K562 (cell line): Measurements from ENCODE around the gene SIGLEC7. TPM values are rescaled to one million over a fixed set of nuclear protein-coding genes. Genes with fewer than 3 reads are reported as not detected.

Experiments
- ATAC-seq: fragments of 200-7000 bp; cut with Tn5 transposase; 3 replicates; pipeline ENCODE4 v1.9.1; 2020; ENCODE audit warnings: moderate library complexity
- BruUV-seq: library from RNA; stranded (reverse); fragments of 400-500 nt; replicated peaks from 2 replicates; lab custom pipeline; 2021; lab: Mats Ljungman, UMichigan
- CTCF ChIA-PET: fragments of 300-600 bp; formaldehyde crosslinking; extraction: SDS; loops from one replicate; lab custom pipeline; 2021; ENCODE audit warnings: low intra/inter-chr PET ratio; lab: Yijun Ruan, JAX
- POLR2A ChIA-PET: fragments of 300-600, 350-650 bp; sonication (Branson Sonifier 250); formaldehyde crosslinking; extraction: SDS; loops from one replicate; lab custom pipeline; 2021; ENCODE audit warnings: antibody characterized with exemption, inconsistent platforms; lab: Yijun Ruan, JAX
- DNase-seq, 4 experiments: peaks; one replicate each; pipeline versions ENCODE4 v3.0.0 to v3.0.0-alpha.2; 2011 to 2018; ENCODE audit warnings: low spot score in 3 of 4, mixed read lengths in 3 of 4; ENCODE audit errors: extremely low read depth in 1 of 4
- FAIRE-seq: peaks from 2 replicates; lab custom pipeline; 2011; peaks lifted over from hg19 to GRCh38; lab: Jason Lieb, UNC
- H2AFZ ChIP-seq: 2 replicates; pipeline ENCODE4 v1.6.0; 2011; ENCODE audit warnings: low read depth, low read length, control low read depth, inconsistent platforms
- H3K27ac ChIP-seq: fragments of 200-600 bp; 3 replicates; pipeline ENCODE4 v1.8.0; 2011; ENCODE audit warnings: low read depth, mild to moderate bottlenecking, control low read depth, inconsistent platforms, low read length, moderate library complexity, mixed read lengths; ENCODE audit errors: extremely low read depth
- H3K27me3 ChIP-seq, 2 experiments: fragments of 300-600 bp in 1 of 2; 2 replicates in 1 of 2; 3 replicates in 1 of 2; pipeline versions ENCODE4 v1.6.0 to v1.8.0; 2011; ENCODE audit warnings: inconsistent platforms in 2 of 2, low read length in 2 of 2, mild to moderate bottlenecking in 1 of 2, mixed read lengths in 1 of 2, moderate library complexity in 1 of 2; ENCODE audit not compliant: control insufficient read depth in 2 of 2, insufficient read depth in 2 of 2
- H3K36me3 ChIP-seq: fragments of 300-600 bp; 3 replicates; pipeline ENCODE4 v1.8.0; 2011; ENCODE audit warnings: mild to moderate bottlenecking, low read length, inconsistent platforms; ENCODE audit not compliant: control insufficient read depth, insufficient read depth
- H3K4me1 ChIP-seq, 2 experiments: fragments of 200-600 bp in 1 of 2; replicated peaks in 1 of 2; 2 replicates in 1 of 2; 3 replicates in 1 of 2; pipeline versions ENCODE4 v1.5.1 to v1.8.0; 2011; ENCODE audit warnings: inconsistent platforms in 2 of 2, low read length in 2 of 2, mild to moderate bottlenecking in 1 of 2, mixed read lengths in 1 of 2, moderate library complexity in 1 of 2; ENCODE audit not compliant: control insufficient read depth in 2 of 2, insufficient read depth in 2 of 2
- H3K4me2 ChIP-seq: 2 replicates; pipeline ENCODE4 v1.6.1; 2011; ENCODE audit warnings: low read length, control low read depth, inconsistent platforms, mixed read lengths; ENCODE audit not compliant: insufficient read depth
- H3K4me3 ChIP-seq: fragments of 200-600 bp; sonication (generic), shearing (Covaris generic); 2 replicates; pipeline ENCODE4 v1.5.1; 2016; ENCODE audit warnings: control low read depth, inconsistent platforms
- H3K79me2 ChIP-seq: fragments of 200-600 bp; 3 replicates; pipeline ENCODE4 v1.8.0; 2011; ENCODE audit warnings: low read length, inconsistent platforms; ENCODE audit not compliant: control insufficient read depth, insufficient read depth
- H3K9ac ChIP-seq, 2 experiments: 2 replicates each; pipeline versions ENCODE4 v1.6.0 to v1.6.1; 2011; ENCODE audit warnings: low read depth in 2 of 2, low read length in 2 of 2, control low read depth in 1 of 2, inconsistent platforms in 1 of 2, mild to moderate bottlenecking in 1 of 2, mixed read lengths in 1 of 2; ENCODE audit not compliant: insufficient read depth in 1 of 2
- H3K9me1 ChIP-seq: one replicate; pipeline ENCODE4 v1.6.0; 2011; ENCODE audit warnings: inconsistent platforms, mild to moderate bottlenecking, low read length, moderate library complexity; ENCODE audit not compliant: control insufficient read depth, insufficient read depth
- H3K9me3 ChIP-seq: replicated peaks from 2 replicates; pipeline ENCODE4 v1.5.1; 2011; ENCODE audit warnings: low read depth, low read length, inconsistent platforms; ENCODE audit not compliant: control insufficient read depth, insufficient read depth
- H4K20me1 ChIP-seq: replicated peaks from 2 replicates; pipeline ENCODE4 v1.6.1; 2011; ENCODE audit warnings: low read length, inconsistent platforms, mixed read lengths; ENCODE audit not compliant: control insufficient read depth, insufficient read depth
- CHD1 ChIP-seq: fragments of 200-600 bp; sonication (generic); IDR thresholded peaks from one replicate; pipeline ENCODE4 v1.6.1; 2012; ENCODE audit warnings: mild to moderate bottlenecking, moderate library complexity, low read length, inconsistent platforms
- CREB1 ChIP-seq, 2 experiments: sonication (generic) in 1 of 2; formaldehyde crosslinking in 1 of 2; IDR thresholded peaks; 2 replicates each; pipeline versions ENCODE4 v1.6.1 to v1.8.0; 2012 to 2022; ENCODE audit warnings: inconsistent platforms in 1 of 2, mild to moderate bottlenecking in 1 of 2, missing genetic modification reagents in 1 of 2, moderate library complexity in 1 of 2
- CREBBP ChIP-seq: IDR thresholded peaks from one replicate; pipeline ENCODE4 v1.6.1; 2012; ENCODE audit warnings: low read depth, mild to moderate bottlenecking, control low read depth, inconsistent platforms, low read length
- ERF ChIP-seq: fragments of 450-650 bp; formaldehyde crosslinking; IDR thresholded peaks from 2 replicates; pipeline ENCODE4 v1.4.0; 2020; ENCODE audit warnings: mild to moderate bottlenecking, mixed read lengths
- MAZ ChIP-seq, 2 experiments: fragments of 450-650 bp in 1 of 2; sonication (generic) in 1 of 2; formaldehyde crosslinking; IDR thresholded peaks in 1 of 2; conservative IDR thresholded peaks in 1 of 2; 2 replicates each; pipeline versions ENCODE4 v1.4.0 to v1.5.0; 2020; ENCODE audit warnings: mild to moderate bottlenecking in 1 of 2, missing genetic modification reagents in 1 of 2
- MTF1 ChIP-seq: fragments of 250-450 bp; sonication (Bioruptor Pico); IDR thresholded peaks from 2 replicates; pipeline ENCODE4 v1.9.0; 2021; ENCODE audit warnings: moderate library complexity, mild to moderate bottlenecking, inconsistent platforms, borderline replicate concordance
- NEUROD1 ChIP-seq: fragments of 150-350 bp; IDR thresholded peaks from 2 replicates; pipeline ENCODE4 v1.6.1; 2014; ENCODE audit warnings: borderline replicate concordance, low read length, low read depth; ENCODE audit not compliant: partially characterized antibody
- SRSF7 ChIP-seq: fragments of 200-400 bp; formaldehyde crosslinking; optimal IDR thresholded peaks from 2 replicates; pipeline ENCODE3; 2017; ENCODE audit warnings: mild to moderate bottlenecking, low read depth, low read length
- TAF9B ChIP-seq: fragments of 450-650 bp; IDR thresholded peaks from 2 replicates; pipeline ENCODE4 v1.6.1; 2018; ENCODE audit warnings: mild to moderate bottlenecking; ENCODE audit not compliant: partially characterized antibody
- WHSC1 ChIP-seq: IDR thresholded peaks from one replicate; pipeline ENCODE4 v1.6.1; 2012; ENCODE audit warnings: low read length, control low read depth, inconsistent platforms
- ZNF239 ChIP-seq: fragments of 250-450 bp; sonication (Bioruptor Pico); IDR thresholded peaks from 2 replicates; pipeline ENCODE4 v1.4.0; 2020; ENCODE audit warnings: mild to moderate bottlenecking
- ZNF551 ChIP-seq: fragments of 250-450 bp; sonication (Bioruptor Pico); IDR thresholded peaks from 2 replicates; pipeline ENCODE4 v1.5.0; 2021; ENCODE audit warnings: mild to moderate bottlenecking, moderate library complexity
- WGBS: fragments of 100-300 bp; shearing (Covaris generic); methylation state at CpG from one replicate; pipeline ENCODE4 v1.1.6; 2016; ENCODE audit warnings: low coverage, mixed read lengths; ENCODE audit not compliant: insufficient coverage; ENCODE audit errors: missing lambda C conversion rate; 5-methylcytosine and 5-hydroxymethylcytosine counted together
- in situ Hi-C: fragments of 300-500 bp; cut with MboI; formaldehyde crosslinking; loops from 4 replicates; pipeline ENCODE4 v1.15.0; 2018; ENCODE audit warnings: inconsistent platforms, mixed read lengths
- intact Hi-C: fragments of 100-400 bp; cut with micrococcal nuclease; formaldehyde crosslinking; loops from 2 replicates; pipeline ENCODE4 v1.14.2; 2022
- polyA plus RNA-seq, 8 experiments: library from polyadenylated mRNA; depleted of rRNA in 4 of 8; stranded (reverse) in 5 of 8; unstranded in 3 of 8; fragments of >200 nt; fragmentation: Nextera tagmentation in 2 of 8; fragmentation: Illumina TruSeq in 1 of 8; extraction: Ambion mirVana in 2 of 8; extraction: Trizol in 1 of 8; gene quantifications; 2 replicates each; pipeline versions ENCODE4 v1.2.1 to v1.2.3, GENCODE V29; 2011 to 2014; ENCODE audit warnings: inconsistent platforms in 1 of 8, missing spikeins in 1 of 8
- total RNA-seq, 7 experiments: library from RNA; depleted of rRNA in 6 of 7; stranded (reverse); fragments of >200 nt in 6 of 7; fragmentation: Illumina TruSeq in 2 of 7; extraction: Trizol in 2 of 7; gene quantifications; 2 replicates each; pipeline versions ENCODE4 v1.2.1 to v1.2.3, GENCODE V29; 2011 to 2021; ENCODE audit warnings: low replicate concordance in 1 of 7
- TF ChIP-seq, protein P1 (sequence below): fragments of 450-650 bp; IDR thresholded peaks from 2 replicates; pipeline ENCODE4 v1.6.1; 2018; ENCODE audit warnings: mild to moderate bottlenecking, low read depth; ENCODE audit not compliant: partially characterized antibody
- TF ChIP-seq, protein P2 (sequence below): fragments of 150-350 bp; conservative IDR thresholded peaks from 2 replicates; pipeline ENCODE4 v1.6.1; 2014; ENCODE audit warnings: low read length
- TF ChIP-seq, protein P3 (sequence below), 2 experiments: fragments of 450-650 bp; IDR thresholded peaks; 2 replicates each; pipeline ENCODE4 v1.6.1; 2016

Gene SIGLEC7
- total and polyA plus RNA-seq, 9 of the 15 experiments (the other 6 are each of a cell fraction or from before 2014, with no cell fraction given), result 0.10 to 0.12 TPM; not detected in 7

DNA sequence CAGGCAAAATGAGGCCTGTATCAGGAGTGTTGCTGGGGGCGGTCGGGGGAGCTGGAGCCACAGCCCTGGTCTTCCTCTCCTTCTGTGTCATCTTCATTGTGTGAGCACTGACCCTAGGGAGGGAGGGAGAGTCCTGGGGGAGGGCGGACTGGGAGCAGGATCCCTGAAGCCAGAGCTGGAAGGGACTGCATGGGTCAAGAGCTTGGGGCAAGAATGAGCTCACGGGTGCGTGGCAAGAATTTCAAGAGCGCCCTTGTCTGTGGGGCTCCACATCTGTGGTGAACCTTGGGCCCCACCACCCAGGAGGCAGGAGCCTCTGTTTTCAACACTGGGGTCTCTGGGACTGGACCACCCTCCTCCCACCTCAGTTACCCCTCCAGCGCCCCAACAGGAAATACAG lies 4.7 kb downstream of the SIGLEC7 start:
- Histone ChIP-seq H3K9me3 (no peaks in the 10 kb centered on the region), H3K27me3 (peaks cover 4 to 41% of the 10 kb centered on the region in 2 experiments; a peak in 4 of 5 replicates), H3K4me3 (no peak overlapping the region), H3K4me1 (peaks cover 2 to 4% of the 10 kb centered on the region in 2 experiments; a peak in 3 of 5 replicates), H2AFZ (no peak overlapping the region), H3K79me2 (no peaks in the 10 kb centered on the region), H3K9me1 (no peaks in the 10 kb centered on the region), H3K27ac (no peak overlapping the region), H3K36me3 (no peaks in the 10 kb centered on the region), H3K9ac (no peak overlapping the region), H3K4me2 (no peak overlapping the region), H4K20me1 (no peaks in the 10 kb centered on the region; the same call in 1 of the 2 replicates)
- POLR2A ChIA-PET, result interaction anchor here (0.7 kb wide), 1 partner anchor 27 kb away, joined by 4 read pairs; no protein-coding TSS in a partner anchor
- intact Hi-C loops (no loop called here), in situ Hi-C loops (no loop called here)
- BruUV-seq, result no TSS peak
- CTCF ChIA-PET, result no interaction called here
- WGBS, result 0% methylated on average over 4 of the region's 7 CpGs
- ATAC-seq, result no peak
- FAIRE-seq, result no peak
- no peak for DNase-seq
- no peak for TF ChIP-seq MTF1
- no peak for TF ChIP-seq SRSF7
- TF ChIP-seq CREBBP, result no peak
- no peak for TF ChIP-seq CHD1
- TF ChIP-seq, protein P1, sequence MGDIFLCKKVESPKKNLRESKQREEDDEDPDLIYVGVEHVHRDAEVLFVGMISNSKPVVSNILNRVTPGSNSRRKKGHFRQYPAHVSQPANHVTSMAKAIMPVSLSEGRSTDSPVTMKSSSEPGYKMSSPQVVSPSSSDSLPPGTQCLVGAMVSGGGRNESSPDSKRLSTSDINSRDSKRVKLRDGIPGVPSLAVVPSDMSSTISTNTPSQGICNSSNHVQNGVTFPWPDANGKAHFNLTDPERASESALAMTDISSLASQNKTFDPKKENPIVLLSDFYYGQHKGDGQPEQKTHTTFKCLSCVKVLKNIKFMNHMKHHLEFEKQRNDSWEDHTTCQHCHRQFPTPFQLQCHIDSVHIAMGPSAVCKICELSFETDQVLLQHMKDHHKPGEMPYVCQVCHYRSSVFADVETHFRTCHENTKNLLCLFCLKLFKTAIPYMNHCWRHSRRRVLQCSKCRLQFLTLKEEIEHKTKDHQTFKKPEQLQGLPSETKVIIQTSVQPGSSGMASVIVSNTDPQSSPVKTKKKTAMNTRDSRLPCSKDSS, result no peak
- TF ChIP-seq TAF9B, result no peak
- TF ChIP-seq ZNF239 (CRISPR knock-in tag), result no peak
- no peak for TF ChIP-seq NEUROD1
- no peak for TF ChIP-seq WHSC1
- TF ChIP-seq ZNF551 (CRISPR knock-in tag), result no peak
- TF ChIP-seq, protein P2, sequence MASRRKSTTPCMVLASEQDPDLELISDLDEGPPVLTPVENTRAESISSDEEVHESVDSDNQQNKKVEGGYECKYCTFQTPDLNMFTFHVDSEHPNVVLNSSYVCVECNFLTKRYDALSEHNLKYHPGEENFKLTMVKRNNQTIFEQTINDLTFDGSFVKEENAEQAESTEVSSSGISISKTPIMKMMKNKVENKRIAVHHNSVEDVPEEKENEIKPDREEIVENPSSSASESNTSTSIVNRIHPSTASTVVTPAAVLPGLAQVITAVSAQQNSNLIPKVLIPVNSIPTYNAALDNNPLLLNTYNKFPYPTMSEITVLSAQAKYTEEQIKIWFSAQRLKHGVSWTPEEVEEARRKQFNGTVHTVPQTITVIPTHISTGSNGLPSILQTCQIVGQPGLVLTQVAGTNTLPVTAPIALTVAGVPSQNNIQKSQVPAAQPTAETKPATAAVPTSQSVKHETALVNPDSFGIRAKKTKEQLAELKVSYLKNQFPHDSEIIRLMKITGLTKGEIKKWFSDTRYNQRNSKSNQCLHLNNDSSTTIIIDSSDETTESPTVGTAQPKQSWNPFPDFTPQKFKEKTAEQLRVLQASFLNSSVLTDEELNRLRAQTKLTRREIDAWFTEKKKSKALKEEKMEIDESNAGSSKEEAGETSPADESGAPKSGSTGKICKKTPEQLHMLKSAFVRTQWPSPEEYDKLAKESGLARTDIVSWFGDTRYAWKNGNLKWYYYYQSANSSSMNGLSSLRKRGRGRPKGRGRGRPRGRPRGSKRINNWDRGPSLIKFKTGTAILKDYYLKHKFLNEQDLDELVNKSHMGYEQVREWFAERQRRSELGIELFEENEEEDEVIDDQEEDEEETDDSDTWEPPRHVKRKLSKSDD, result no peak
- no peak for TF ChIP-seq MAZ (CRISPR knock-in tag; conservative IDR thresholded peaks at IDR 0.05 in 1 of 2, IDR thresholded peaks at IDR 0.05 in 1 of 2)
- TF ChIP-seq, protein P3, sequence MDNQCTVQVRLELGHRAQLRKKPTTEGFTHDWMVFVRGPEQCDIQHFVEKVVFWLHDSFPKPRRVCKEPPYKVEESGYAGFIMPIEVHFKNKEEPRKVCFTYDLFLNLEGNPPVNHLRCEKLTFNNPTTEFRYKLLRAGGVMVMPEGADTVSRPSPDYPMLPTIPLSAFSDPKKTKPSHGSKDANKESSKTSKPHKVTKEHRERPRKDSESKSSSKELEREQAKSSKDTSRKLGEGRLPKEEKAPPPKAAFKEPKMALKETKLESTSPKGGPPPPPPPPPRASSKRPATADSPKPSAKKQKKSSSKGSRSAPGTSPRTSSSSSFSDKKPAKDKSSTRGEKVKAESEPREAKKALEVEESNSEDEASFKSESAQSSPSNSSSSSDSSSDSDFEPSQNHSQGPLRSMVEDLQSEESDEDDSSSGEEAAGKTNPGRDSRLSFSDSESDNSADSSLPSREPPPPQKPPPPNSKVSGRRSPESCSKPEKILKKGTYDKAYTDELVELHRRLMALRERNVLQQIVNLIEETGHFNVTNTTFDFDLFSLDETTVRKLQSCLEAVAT (IDR thresholded peaks at IDR 0.05), result no peak
- no peak for TF ChIP-seq ERF (CRISPR knock-in tag)
- TF ChIP-seq CREB1 (IDR thresholded peaks at IDR 0.05), result no peak
- no peak for TF ChIP-seq CREB1 (CRISPR knock-in tag; IDR thresholded peaks at IDR 0.05)
